ENCODE results near the gene SOBP.

SOBP gene

GRCh38 chr6:107689951-107690642, 200.2 kb downstream of the SOBP start:
- no peak overlapping the region for H3K27ac ChIP-seq
- TF ChIP-seq CTCF (conservative IDR thresholded peaks at IDR 0.05; ENCODE audit: low read depth) = no peak
- no peak for DNase-seq (ENCODE audit: low spot score)
- ChIA-PET POLR2A (ENCODE audit: low non-redundant PET) (no interaction called here), CTCF (interaction anchor here (0.5 to 0.6 kb wide), 3 partner anchors 40 to 548 kb away, joined by 3 to 4 read pairs (median 4); no protein-coding TSS in a partner anchor)

GRCh38 chr6:107690643-107691061, 200.7 kb downstream of the SOBP start:
- no peak for TF ChIP-seq CTCF (conservative IDR thresholded peaks at IDR 0.05; ENCODE audit: low read depth)
- DNase-seq (ENCODE audit: low spot score) = no peak
- no peak overlapping the region for H3K27ac ChIP-seq
- ChIA-PET POLR2A (ENCODE audit: low non-redundant PET) (no interaction called here), CTCF (interaction anchor here (0.5 to 0.6 kb wide), 3 partner anchors 16 to 230 kb away, joined by 3 to 4 read pairs (median 4); no protein-coding TSS in a partner anchor)

- CTCF ChIA-PET = interaction anchor here (0.6 kb wide), 2 partner anchors 16 to 38 kb away, joined by 3 to 4 read pairs; no protein-coding TSS in a partner anchor
- POLR2A ChIA-PET (ENCODE audit: low non-redundant PET) = no interaction called here
These were observed 201.3 kb downstream of the SOBP start for GRCh38 chr6:107691062-107691751.

GRCh38 chr6:107692351-107692750, 202.4 kb downstream of the SOBP start:
- ChIA-PET POLR2A (ENCODE audit: low non-redundant PET) (no interaction called here), CTCF (no interaction called here)
- DNase-seq (ENCODE audit: low spot score) = no peak
- no peak overlapping the region for H3K27ac ChIP-seq
- no peak for TF ChIP-seq CTCF (conservative IDR thresholded peaks at IDR 0.05; ENCODE audit: low read depth)

More at GRCh38 chr6:107691062-107691751, 201.3 kb downstream of the SOBP start:
- H3K27ac ChIP-seq = no peak overlapping the region
- TF ChIP-seq CTCF (conservative IDR thresholded peaks at IDR 0.05; ENCODE audit: low read depth) = no peak
- DNase-seq (ENCODE audit: low spot score) = no peak

- no peak for TF ChIP-seq CTCF (conservative IDR thresholded peaks at IDR 0.05; ENCODE audit: low read depth)
- CTCF ChIA-PET = interaction anchor here (0.6 to 2.1 kb wide), 4 partner anchors 9 to 797 kb away, joined by 3 to 6 read pairs (median 4); no protein-coding TSS in a partner anchor
- no peak overlapping the region for H3K27ac ChIP-seq
- DNase-seq (ENCODE audit: low spot score) = no peak
- POLR2A ChIA-PET (ENCODE audit: low non-redundant PET) = no interaction called here
These were observed 205.3 kb downstream of the SOBP start for GRCh38 chr6:107695061-107695720.

GRCh38 chr6:107697682-107698081, 207.8 kb downstream of the SOBP start:
- POLR2A ChIA-PET (ENCODE audit: low non-redundant PET) = no interaction called here
- CTCF ChIA-PET = interaction anchor here (1.5 kb wide), 1 partner anchor 22 kb away, joined by 4 read pairs; no protein-coding TSS in a partner anchor
- no peak overlapping the region for H3K27ac ChIP-seq
- no peak for TF ChIP-seq CTCF (conservative IDR thresholded peaks at IDR 0.05; ENCODE audit: low read depth)
- no peak for DNase-seq (ENCODE audit: low spot score)
